Upper lobe of left lung (tissue), 4 donors: ENCODE measurements around the gene ITGA11.

Experiments
- EP300 ChIP-seq, 4 donors: sonication (generic); formaldehyde crosslinking; IDR thresholded peaks; one replicate each; pipeline ENCODE4 v1.5.1; 2017; ENCODE audit warnings: antibody characterized with exemption in 4 of 4, control low read depth in 2 of 4
- TF ChIP-seq, protein P1 (sequence below), 6 experiments: fragments of 450-650 bp in 4 of 6; fragments of 200-600 bp in 2 of 6; sonication (generic) in 2 of 6; IDR thresholded peaks; one replicate each; pipeline ENCODE4 v1.5.1; 2016 to 2019; ENCODE audit warnings: antibody characterized with exemption in 6 of 6

DNA sequence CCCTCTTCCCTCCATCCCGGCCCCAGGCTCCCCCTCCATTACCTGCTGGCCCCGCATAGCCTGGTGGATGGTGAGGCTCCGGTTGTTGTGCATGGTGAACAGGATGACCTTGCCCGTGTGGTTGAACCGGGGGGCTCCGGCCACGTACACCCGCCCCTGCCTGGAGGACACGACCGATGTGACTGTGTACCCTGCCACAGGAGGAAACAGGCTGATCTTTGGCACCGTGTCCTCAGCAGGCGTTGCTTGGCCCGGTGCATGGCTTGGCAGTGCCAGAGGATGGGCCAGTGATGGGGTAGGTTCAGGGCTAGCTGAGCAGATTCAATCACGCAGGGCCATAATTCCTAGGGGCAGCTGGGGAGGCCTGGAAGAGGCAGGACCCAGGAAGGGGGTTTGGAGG is 96.3 kb downstream of the ITGA11 start:
- TF ChIP-seq, protein P1, sequence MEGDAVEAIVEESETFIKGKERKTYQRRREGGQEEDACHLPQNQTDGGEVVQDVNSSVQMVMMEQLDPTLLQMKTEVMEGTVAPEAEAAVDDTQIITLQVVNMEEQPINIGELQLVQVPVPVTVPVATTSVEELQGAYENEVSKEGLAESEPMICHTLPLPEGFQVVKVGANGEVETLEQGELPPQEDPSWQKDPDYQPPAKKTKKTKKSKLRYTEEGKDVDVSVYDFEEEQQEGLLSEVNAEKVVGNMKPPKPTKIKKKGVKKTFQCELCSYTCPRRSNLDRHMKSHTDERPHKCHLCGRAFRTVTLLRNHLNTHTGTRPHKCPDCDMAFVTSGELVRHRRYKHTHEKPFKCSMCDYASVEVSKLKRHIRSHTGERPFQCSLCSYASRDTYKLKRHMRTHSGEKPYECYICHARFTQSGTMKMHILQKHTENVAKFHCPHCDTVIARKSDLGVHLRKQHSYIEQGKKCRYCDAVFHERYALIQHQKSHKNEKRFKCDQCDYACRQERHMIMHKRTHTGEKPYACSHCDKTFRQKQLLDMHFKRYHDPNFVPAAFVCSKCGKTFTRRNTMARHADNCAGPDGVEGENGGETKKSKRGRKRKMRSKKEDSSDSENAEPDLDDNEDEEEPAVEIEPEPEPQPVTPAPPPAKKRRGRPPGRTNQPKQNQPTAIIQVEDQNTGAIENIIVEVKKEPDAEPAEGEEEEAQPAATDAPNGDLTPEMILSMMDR (IDR thresholded peaks at IDR 0.05), result no peak
- no peak for TF ChIP-seq EP300 (IDR thresholded peaks at IDR 0.05)
